ENCODE measurements around the gene IL36G. TPM values are rescaled to one million over a fixed set of nuclear protein-coding genes. Genes with fewer than 3 reads are reported as not detected.

Gene IL36G
- total RNA-seq, 1 donor from 2014 or later = not detected

DNA sequence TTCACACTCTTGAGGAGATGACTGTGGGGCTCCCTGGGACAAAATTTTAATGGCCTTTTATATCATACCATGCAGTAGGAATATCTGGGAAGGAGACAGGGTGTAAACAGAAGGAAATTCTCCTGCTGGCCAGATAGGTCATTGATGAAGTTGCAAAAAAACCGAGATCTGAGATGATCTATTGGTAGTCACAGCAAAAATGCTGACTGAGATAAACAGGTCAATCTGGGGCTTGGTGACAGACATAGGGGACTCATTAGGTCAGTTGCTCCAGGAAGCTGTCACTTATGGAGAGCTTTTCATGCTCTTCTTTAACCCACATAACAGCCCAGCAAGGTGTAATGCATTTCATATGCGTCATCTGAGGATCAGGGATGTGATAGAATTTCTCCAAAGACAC is 24.9 kb downstream of the IL36G start:
- H3K4me3 ChIP-seq = no peak overlapping the region
- peaks cover 28% of the 10 kb centered on the region for H3K27me3 ChIP-seq (ENCODE audit: low read depth)
- intact Hi-C loops (cut with micrococcal nuclease) = no loop called here
- peaks cover 24% of the 10 kb centered on the region for H3K9me3 ChIP-seq (replicated peaks)
- H3K27ac ChIP-seq (replicated peaks) = no peak overlapping the region
- TF ChIP-seq, protein P1, sequence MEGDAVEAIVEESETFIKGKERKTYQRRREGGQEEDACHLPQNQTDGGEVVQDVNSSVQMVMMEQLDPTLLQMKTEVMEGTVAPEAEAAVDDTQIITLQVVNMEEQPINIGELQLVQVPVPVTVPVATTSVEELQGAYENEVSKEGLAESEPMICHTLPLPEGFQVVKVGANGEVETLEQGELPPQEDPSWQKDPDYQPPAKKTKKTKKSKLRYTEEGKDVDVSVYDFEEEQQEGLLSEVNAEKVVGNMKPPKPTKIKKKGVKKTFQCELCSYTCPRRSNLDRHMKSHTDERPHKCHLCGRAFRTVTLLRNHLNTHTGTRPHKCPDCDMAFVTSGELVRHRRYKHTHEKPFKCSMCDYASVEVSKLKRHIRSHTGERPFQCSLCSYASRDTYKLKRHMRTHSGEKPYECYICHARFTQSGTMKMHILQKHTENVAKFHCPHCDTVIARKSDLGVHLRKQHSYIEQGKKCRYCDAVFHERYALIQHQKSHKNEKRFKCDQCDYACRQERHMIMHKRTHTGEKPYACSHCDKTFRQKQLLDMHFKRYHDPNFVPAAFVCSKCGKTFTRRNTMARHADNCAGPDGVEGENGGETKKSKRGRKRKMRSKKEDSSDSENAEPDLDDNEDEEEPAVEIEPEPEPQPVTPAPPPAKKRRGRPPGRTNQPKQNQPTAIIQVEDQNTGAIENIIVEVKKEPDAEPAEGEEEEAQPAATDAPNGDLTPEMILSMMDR (IDR thresholded peaks at IDR 0.05; ENCODE audit: borderline replicate concordance) = no peak
- no peaks in the 10 kb centered on the region for H3K36me3 ChIP-seq
- no peaks in the 10 kb centered on the region for H3K4me1 ChIP-seq
- DNase-seq = no peak

DNA sequence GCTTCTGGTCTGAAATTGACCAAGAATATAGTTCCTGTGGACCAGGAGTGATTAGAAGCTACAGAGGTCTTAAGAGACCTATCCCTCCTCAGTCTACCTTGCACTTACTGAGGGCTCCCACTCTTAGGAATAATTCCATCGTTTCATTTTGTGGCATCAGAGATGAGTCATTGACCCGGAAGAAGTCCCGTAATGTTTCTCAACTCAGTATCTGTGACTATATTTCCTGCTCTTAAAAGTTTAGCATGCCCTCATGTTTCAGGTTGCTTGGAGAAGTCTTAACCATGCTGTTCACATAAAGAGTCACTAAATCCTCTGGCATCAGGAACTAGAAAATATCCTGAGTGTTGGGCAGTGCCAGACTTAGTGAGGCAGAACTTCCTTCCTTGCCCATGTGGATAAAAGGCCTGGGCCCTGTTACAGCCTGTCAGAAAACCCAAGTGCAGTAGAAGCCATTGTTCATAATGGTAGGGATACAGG is 27.3 kb downstream of the IL36G start, which contains the start of gene IL36A:
TSS of gene IL36A (plus strand) at position 430 of the 480 bp plus-strand sequence. CDS start 413 bp downstream, outside the sequence.
- Histone ChIP-seq H3K27ac (replicated peaks) (no peak within 1 kb of the TSS), H3K9me3 (replicated peaks) (peaks cover 16% of the 10 kb centered on the region), H3K4me1 (no peaks in the 10 kb centered on the region), H3K4me3 (no peak within 1 kb of the TSS), H3K36me3 (no peaks in the 10 kb centered on the region), H3K27me3 (ENCODE audit: low read depth) (peaks cover 21% of the 10 kb centered on the region)
- TF ChIP-seq, protein P1 (IDR thresholded peaks at IDR 0.05; ENCODE audit: borderline replicate concordance) = no peak
- intact Hi-C loops (cut with micrococcal nuclease) = no loop called here
- no peak for DNase-seq

DNA sequence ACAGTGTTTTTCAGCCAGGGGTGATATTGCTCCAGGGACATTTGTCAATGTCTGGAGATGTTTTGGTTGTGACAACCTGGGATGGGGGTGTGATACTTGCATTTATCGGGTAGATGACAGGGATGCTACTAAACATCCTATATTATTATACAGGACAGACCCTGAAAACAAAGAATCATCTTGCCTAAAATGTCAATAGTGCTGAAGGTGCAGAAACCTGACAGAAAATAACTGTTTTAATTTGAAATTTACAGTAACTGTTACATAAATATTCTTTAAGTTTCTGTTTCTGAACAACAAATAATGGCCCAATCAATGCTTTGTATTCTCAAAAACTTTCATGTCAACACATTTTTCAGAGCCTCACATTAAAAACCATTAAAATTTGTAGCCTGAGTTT is 29.4 kb downstream of the IL36G start:
- Histone ChIP-seq H3K9me3 (replicated peaks) (no peaks in the 10 kb centered on the region), H3K36me3 (no peaks in the 10 kb centered on the region), H3K27ac (replicated peaks) (no peak overlapping the region), H3K27me3 (ENCODE audit: low read depth) (peaks cover 26% of the 10 kb centered on the region), H3K4me1 (no peaks in the 10 kb centered on the region), H3K4me3 (no peak overlapping the region)
- no peak for DNase-seq
- intact Hi-C loops (cut with micrococcal nuclease) = no loop called here
- TF ChIP-seq, protein P1 (IDR thresholded peaks at IDR 0.05; ENCODE audit: borderline replicate concordance) = no peak

DNA sequence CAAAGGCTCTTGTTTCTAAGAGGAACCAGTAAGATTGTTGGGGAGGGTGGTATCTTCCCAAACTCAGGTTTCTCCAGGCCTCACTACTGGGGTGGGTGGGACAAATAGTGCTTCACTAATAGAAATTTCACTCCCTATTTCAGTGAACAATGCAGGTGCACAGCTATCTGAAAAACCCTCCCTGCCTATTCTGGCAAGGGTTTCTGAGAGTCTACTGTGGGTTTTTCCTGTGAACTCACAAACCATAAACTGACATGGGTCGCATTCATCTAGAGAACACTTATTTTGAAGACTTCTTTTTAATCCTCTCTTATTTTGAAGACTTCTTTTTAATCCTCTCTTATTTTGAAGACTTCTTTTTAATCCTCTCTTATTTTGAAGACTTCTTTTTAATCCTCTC is 31.8 kb downstream of the IL36G start:
- DNase-seq = no peak
- no peaks in the 10 kb centered on the region for H3K9me3 ChIP-seq (replicated peaks)
- TF ChIP-seq, protein P1 (IDR thresholded peaks at IDR 0.05; ENCODE audit: borderline replicate concordance) = no peak
- intact Hi-C loops (cut with micrococcal nuclease) = no loop called here
- H3K27ac ChIP-seq (replicated peaks) = no peak overlapping the region
- H3K36me3 ChIP-seq = no peaks in the 10 kb centered on the region
- no peaks in the 10 kb centered on the region for H3K4me1 ChIP-seq
- H3K4me3 ChIP-seq = no peak overlapping the region
- peaks cover 12% of the 10 kb centered on the region for H3K27me3 ChIP-seq (ENCODE audit: low read depth)

DNA sequence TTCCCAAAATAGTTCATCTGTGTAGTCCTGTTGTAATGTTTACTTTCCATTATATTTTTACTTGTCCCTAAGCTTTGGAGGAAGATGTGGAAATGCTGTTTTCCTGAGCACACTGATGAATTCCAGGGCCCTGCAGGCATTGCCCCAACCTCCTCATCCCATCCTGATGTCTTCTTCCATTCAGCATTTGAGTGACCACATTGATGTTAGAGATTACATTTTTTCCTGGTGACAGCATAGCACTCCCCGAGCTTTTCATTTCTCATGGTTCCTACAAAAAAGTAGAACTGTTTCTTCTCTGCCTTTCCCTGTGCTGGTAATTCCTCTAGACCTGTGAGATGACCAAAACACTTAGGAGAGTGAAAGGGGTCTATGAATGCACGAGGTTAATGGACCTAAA is 32.3 kb downstream of the IL36G start:
- Histone ChIP-seq H3K27ac (replicated peaks) (no peak overlapping the region), H3K9me3 (replicated peaks) (no peaks in the 10 kb centered on the region), H3K4me1 (no peaks in the 10 kb centered on the region), H3K36me3 (no peaks in the 10 kb centered on the region), H3K4me3 (no peak overlapping the region), H3K27me3 (ENCODE audit: low read depth) (peaks cover 17% of the 10 kb centered on the region)
- TF ChIP-seq, protein P1 (IDR thresholded peaks at IDR 0.05; ENCODE audit: borderline replicate concordance) = no peak
- intact Hi-C loops (cut with micrococcal nuclease) = no loop called here
- DNase-seq = no peak

All from left ventricle myocardium inferior (tissue), 1 donor.